ENCODE data around the gene PLXNA4.

DNA sequence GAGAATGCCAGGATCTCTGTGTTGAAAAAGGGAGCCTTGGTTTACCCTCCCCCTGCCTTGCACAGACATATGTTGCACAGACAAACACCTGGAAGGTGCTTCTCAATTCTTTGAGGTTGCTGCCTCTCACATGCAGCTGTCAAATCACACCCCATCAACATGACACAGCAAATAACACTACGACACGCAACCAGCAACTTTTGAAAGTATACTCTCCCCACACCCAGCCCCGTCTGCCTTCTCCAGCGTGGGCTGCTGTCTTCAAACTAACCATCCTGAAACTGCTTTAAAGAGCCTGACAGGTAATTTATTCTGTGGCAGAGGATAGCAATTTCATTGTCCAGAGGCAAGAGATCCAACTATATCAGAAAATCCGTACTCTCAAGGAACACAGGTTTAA is 136.1 kb downstream of the PLXNA4 start:
- TF ChIP-seq, protein P1, sequence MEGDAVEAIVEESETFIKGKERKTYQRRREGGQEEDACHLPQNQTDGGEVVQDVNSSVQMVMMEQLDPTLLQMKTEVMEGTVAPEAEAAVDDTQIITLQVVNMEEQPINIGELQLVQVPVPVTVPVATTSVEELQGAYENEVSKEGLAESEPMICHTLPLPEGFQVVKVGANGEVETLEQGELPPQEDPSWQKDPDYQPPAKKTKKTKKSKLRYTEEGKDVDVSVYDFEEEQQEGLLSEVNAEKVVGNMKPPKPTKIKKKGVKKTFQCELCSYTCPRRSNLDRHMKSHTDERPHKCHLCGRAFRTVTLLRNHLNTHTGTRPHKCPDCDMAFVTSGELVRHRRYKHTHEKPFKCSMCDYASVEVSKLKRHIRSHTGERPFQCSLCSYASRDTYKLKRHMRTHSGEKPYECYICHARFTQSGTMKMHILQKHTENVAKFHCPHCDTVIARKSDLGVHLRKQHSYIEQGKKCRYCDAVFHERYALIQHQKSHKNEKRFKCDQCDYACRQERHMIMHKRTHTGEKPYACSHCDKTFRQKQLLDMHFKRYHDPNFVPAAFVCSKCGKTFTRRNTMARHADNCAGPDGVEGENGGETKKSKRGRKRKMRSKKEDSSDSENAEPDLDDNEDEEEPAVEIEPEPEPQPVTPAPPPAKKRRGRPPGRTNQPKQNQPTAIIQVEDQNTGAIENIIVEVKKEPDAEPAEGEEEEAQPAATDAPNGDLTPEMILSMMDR (IDR thresholded peaks at IDR 0.05): no peak
- TF ChIP-seq POLR2A (IDR thresholded peaks at IDR 0.05): no peak

Data from body of pancreas (tissue), 4 donors.